GM21381 (cell line): Measurements from ENCODE around the gene RABGEF1.
"Not testable (repeated sequence)": the region's sequence is repeated elsewhere in the genome, so short reads cannot be mapped to it uniquely, and the experiment has no call there.

Experiments used
- ATAC-seq: cut with Tn5 transposase; IDR thresholded peaks from one replicate; pipeline ENCODE4 v1.9.1; 2021; ENCODE audit warnings: mild to moderate bottlenecking, moderate library complexity; ENCODE audit not compliant: unreplicated experiment

Gene RABGEF1

GRCh38 chr7:66845379-66846095 is 105.0 kb downstream of the RABGEF1 start:
- no peak for ATAC-seq

- ATAC-seq: not testable (repeated sequence)
These were observed 105.5 kb downstream of the RABGEF1 start for GRCh38 chr7:66846096-66846445.

- ATAC-seq: not testable (repeated sequence)
These were observed 107.0 kb downstream of the RABGEF1 start for GRCh38 chr7:66847523-66847855.

GRCh38 chr7:66847879-66848790 is 107.6 kb downstream of the RABGEF1 start:
- ATAC-seq: no peak

- no peak for ATAC-seq
These were observed 118.8 kb downstream of the RABGEF1 start for GRCh38 chr7:66859339-66859738.

GRCh38 chr7:66859794-66860645 is 119.5 kb downstream of the RABGEF1 start:
- no peak for ATAC-seq

- ATAC-seq: no peak
These were observed 120.2 kb downstream of the RABGEF1 start for GRCh38 chr7:66860767-66861166.
